GM12878 (cell line): ENCODE measurements around the gene CTPS1. TPM values are rescaled to one million over a fixed set of nuclear protein-coding genes. Genes with fewer than 3 reads are reported as not detected.

ENCODE experiments used
- ATAC-seq: fragments of 200-7000 bp; cut with Tn5 transposase; 3 replicates; pipeline ENCODE4 v1.9.1; 2020; ENCODE audit warnings: mild to moderate bottlenecking, moderate library complexity
- BruUV-seq: library from RNA; stranded (reverse); fragments of 400-500 nt; replicated peaks from 2 replicates; lab custom pipeline; 2021; lab: Mats Ljungman, UMichigan
- CTCF ChIA-PET: fragments of 300-600 bp; sonication (Branson Sonifier 250); formaldehyde crosslinking; extraction: SDS; loops from one replicate; lab custom pipeline; 2021; ENCODE audit warnings: inconsistent platforms; lab: Yijun Ruan, JAX
- POLR2A ChIA-PET: fragments of 350-600 bp; formaldehyde crosslinking; extraction: SDS; loops from one replicate; lab custom pipeline; 2021; ENCODE audit warnings: inconsistent platforms; lab: Charles Lee
- RAD21 ChIA-PET: fragments of 300-600 bp; sonication (Branson Sonifier 250); formaldehyde crosslinking; loops from one replicate; lab custom pipeline; 2023; ENCODE audit warnings: antibody characterized with exemption; ENCODE audit not compliant: unreplicated experiment; lab: Charles Lee
- SMC1A ChIA-PET: fragments of 300-600 bp; sonication (Branson Sonifier 250); formaldehyde crosslinking; loops from one replicate; lab custom pipeline; 2023; ENCODE audit not compliant: unreplicated experiment, uncharacterized antibody; lab: Charles Lee
- DNase-seq: peaks from one replicate; pipeline ENCODE4 v3.0.0-alpha.2; 2011; ENCODE audit warnings: low read depth, low spot score
- FAIRE-seq: peaks from 3 replicates; lab custom pipeline; 2011; peaks lifted over from hg19 to GRCh38; lab: Jason Lieb, UNC
- H2AFZ ChIP-seq: 2 replicates; pipeline ENCODE4 v1.6.0; 2011; ENCODE audit warnings: low read depth, low read length, control low read depth; ENCODE audit not compliant: control insufficient read depth
- H3K27ac ChIP-seq: 2 replicates; pipeline ENCODE4 v1.5.1; 2011; ENCODE audit warnings: control low read depth; ENCODE audit not compliant: control insufficient read depth, insufficient read depth
- H3K27me3 ChIP-seq, 2 experiments: replicated peaks in 1 of 2; 2 replicates each; pipeline versions ENCODE4 v1.6.0 to v1.6.1; 2011; ENCODE audit warnings: low read length in 1 of 2; ENCODE audit not compliant: control insufficient read depth in 2 of 2, insufficient read depth in 2 of 2
- H3K36me3 ChIP-seq, 2 experiments: 2 replicates each; pipeline ENCODE4 v1.5.1; 2011; ENCODE audit warnings: low read length in 1 of 2; ENCODE audit not compliant: control insufficient read depth in 2 of 2, insufficient read depth in 2 of 2
- H3K4me1 ChIP-seq: 2 replicates; pipeline ENCODE4 v1.6.1; 2011; ENCODE audit warnings: mild to moderate bottlenecking, low read length, moderate library complexity, mixed read lengths; ENCODE audit not compliant: control insufficient read depth, insufficient read depth
- H3K4me2 ChIP-seq: 2 replicates; pipeline ENCODE4 v1.6.0; 2011; ENCODE audit warnings: control low read depth; ENCODE audit not compliant: control insufficient read depth, insufficient read depth
- H3K4me3 ChIP-seq: fragments of 200-600 bp; sonication (generic); 2 replicates; pipeline ENCODE4 v1.5.1; 2016
- H3K79me2 ChIP-seq: 2 replicates; pipeline ENCODE4 v1.6.0; 2011; ENCODE audit warnings: low read length; ENCODE audit not compliant: control insufficient read depth, insufficient read depth
- H3K9ac ChIP-seq: 2 replicates; pipeline ENCODE4 v1.8.0; 2011; ENCODE audit warnings: low read length, control low read depth, mixed read lengths; ENCODE audit not compliant: control insufficient read depth, insufficient read depth
- H3K9me3 ChIP-seq: replicated peaks from 3 replicates; pipeline ENCODE4 v1.5.1; 2011; ENCODE audit warnings: mild to moderate bottlenecking, low read length; ENCODE audit not compliant: control insufficient read depth, insufficient read depth
- H4K20me1 ChIP-seq: 2 replicates; pipeline ENCODE4 v1.6.0; 2011; ENCODE audit not compliant: control insufficient read depth, insufficient read depth
- BHLHE40 ChIP-seq, 2 experiments: fragments of 450-650 bp in 1 of 2; IDR thresholded peaks; 2 replicates each; pipeline ENCODE4 v1.6.1; 2011 to 2017; ENCODE audit warnings: low read depth in 2 of 2, borderline replicate concordance in 1 of 2, improper control_type of control experiment in 1 of 2, low read length in 1 of 2, mild to moderate bottlenecking in 1 of 2
- CBFB ChIP-seq: IDR thresholded peaks from 2 replicates; pipeline ENCODE4 v1.6.1; 2016; ENCODE audit warnings: antibody characterized with exemption, low read depth
- CBX3 ChIP-seq: fragments of 200-600 bp; sonication (generic); IDR thresholded peaks from 2 replicates; pipeline ENCODE4 v1.6.1; 2016; ENCODE audit warnings: low read depth, borderline replicate concordance
- FOXM1 ChIP-seq: IDR thresholded peaks from 2 replicates; pipeline ENCODE4 v1.6.1; 2012; ENCODE audit warnings: low read depth, mild to moderate bottlenecking, inconsistent platforms, low read length, moderate library complexity
- HDAC6 ChIP-seq: fragments of 200-600 bp; sonication (generic); IDR thresholded peaks from one replicate; pipeline ENCODE4 v1.8.0; 2017; ENCODE audit warnings: antibody characterized with exemption; ENCODE audit not compliant: unreplicated experiment
- IRF3 ChIP-seq: fragments of 450-650 bp; IDR thresholded peaks from 2 replicates; pipeline ENCODE4 v1.6.1; 2014; ENCODE audit warnings: mild to moderate bottlenecking
- KAT2A ChIP-seq: conservative IDR thresholded peaks from 2 replicates; pipeline ENCODE4 v1.6.1; 2011; ENCODE audit warnings: low read depth, low read length; ENCODE audit not compliant: control insufficient read depth
- LARP7 ChIP-seq: fragments of 450-650 bp; IDR thresholded peaks from 2 replicates; pipeline ENCODE4 v1.6.1; 2017; ENCODE audit warnings: mild to moderate bottlenecking
- MAX ChIP-seq: IDR thresholded peaks from 2 replicates; pipeline ENCODE4 v1.6.1; 2012; ENCODE audit warnings: low read depth, low read length, improper control_type of control experiment
- NR2F1 ChIP-seq: fragments of 450-650 bp; conservative IDR thresholded peaks from 2 replicates; pipeline ENCODE4 v1.6.1; 2017; ENCODE audit warnings: mild to moderate bottlenecking
- PAX5 ChIP-seq: IDR thresholded peaks from 2 replicates; pipeline ENCODE4 v1.6.1; 2011; ENCODE audit warnings: low read depth, low read length, borderline replicate concordance
- RB1 ChIP-seq: fragments of 450-650 bp; formaldehyde crosslinking; IDR thresholded peaks from 2 replicates; pipeline ENCODE4 v1.6.1; 2017; ENCODE audit warnings: mild to moderate bottlenecking, borderline replicate concordance
- SP1 ChIP-seq: IDR thresholded peaks from one replicate; pipeline ENCODE4 v1.6.1; 2011; ENCODE audit warnings: low read depth, low read length
- SRF ChIP-seq, 2 experiments: IDR thresholded peaks; 2 replicates each; pipeline ENCODE4 v1.6.1; 2011; ENCODE audit warnings: low read depth in 2 of 2, low read length in 2 of 2, mild to moderate bottlenecking in 1 of 2, moderate library complexity in 1 of 2
- TBL1XR1 ChIP-seq: IDR thresholded peaks from 2 replicates; pipeline ENCODE4 v1.6.1; 2012; ENCODE audit warnings: low read depth, low read length, improper control_type of control experiment
- USF1 ChIP-seq: IDR thresholded peaks from 2 replicates; pipeline ENCODE4 v1.6.1; 2011; ENCODE audit warnings: borderline replicate concordance, low read depth, mild to moderate bottlenecking, moderate library complexity, mixed read lengths, low read length; ENCODE audit not compliant: insufficient read depth; ENCODE audit errors: extremely low read length
- ZNF274 ChIP-seq: IDR thresholded peaks from one replicate; pipeline ENCODE4 v1.8.0; 2011; ENCODE audit not compliant: insufficient read length, insufficient read depth
- ZNF687 ChIP-seq: fragments of 450-650 bp; IDR thresholded peaks from 2 replicates; pipeline ENCODE4 v1.6.1; 2017; ENCODE audit warnings: mild to moderate bottlenecking, moderate library complexity
- WGBS: methylation state at CpG from one replicate; pipeline ENCODE4 v1.1.6; 2016; ENCODE audit warnings: low lambda C conversion rate; ENCODE audit not compliant: insufficient replicate concordance, insufficient coverage; ENCODE audit errors: missing lambda C conversion rate; 5-methylcytosine and 5-hydroxymethylcytosine counted together
- in situ Hi-C: fragments of 300-500 bp; cut with MboI; formaldehyde crosslinking; loops from 9 replicates; pipeline ENCODE4 v1.14.3; 2018; ENCODE audit warnings: mixed read lengths
- intact Hi-C: fragments of 100-400 bp; cut with micrococcal nuclease; formaldehyde crosslinking; loops from one replicate; pipeline ENCODE4 v1.14.2; 2022; ENCODE audit not compliant: unreplicated experiment
- polyA plus RNA-seq, 11 experiments: library from polyadenylated mRNA; depleted of rRNA in 4 of 11; unstranded in 6 of 11; stranded (reverse) in 5 of 11; fragments of >200 nt; fragmentation: Nextera tagmentation in 4 of 11; fragmentation: Illumina TruSeq in 1 of 11; extraction: Ambion mirVana in 4 of 11; extraction: Trizol in 1 of 11; gene quantifications; 1 replicate in 1 of 11; 2 replicates in 10 of 11; pipeline versions ENCODE4 v1.2.1 to v1.2.3, GENCODE V29; 2011 to 2016; ENCODE audit warnings: inconsistent platforms in 2 of 11, missing spikeins in 2 of 11, low read depth in 1 of 11
- total RNA-seq, 4 experiments: library from RNA; depleted of rRNA in 3 of 4; stranded (reverse); fragments of >200 nt in 3 of 4; fragmentation: Illumina TruSeq in 1 of 4; extraction: Trizol in 1 of 4; gene quantifications; 2 replicates each; pipeline versions ENCODE4 v1.2.1 to v1.2.3, GENCODE V29; 2013 to 2021

The CTPS1 gene
- total and polyA plus RNA-seq, 10 of the 15 experiments (the other 5 are each of a cell fraction or from before 2014, with no cell fraction given) = 27.5 to 106 (median 62.8) TPM

- Histone ChIP-seq H3K4me2 (no peak overlapping the region), H3K79me2 (no peaks in the 10 kb centered on the region), H3K4me3 (no peak overlapping the region), H4K20me1 (no peaks in the 10 kb centered on the region), H3K27me3 (no peaks in the 10 kb centered on the region), H3K4me1 (no peaks in the 10 kb centered on the region), H3K9ac (no peak overlapping the region), H3K27ac (no peak overlapping the region), H3K9me3 (no peaks in the 10 kb centered on the region), H3K36me3 (no peaks in the 10 kb centered on the region), H2AFZ (no peak overlapping the region)
- FAIRE-seq = no peak
- DNase-seq = no peak
- 51% methylated on average over 5 of the region's 5 CpGs for WGBS
- no peak for ATAC-seq
- in situ Hi-C loops (no loop called here), intact Hi-C loops (no loop called here)
- CTCF ChIA-PET = interaction anchor here (0.6 to 9.0 kb wide), 4 partner anchors 14 to 162 kb away, joined by 3 to 78 read pairs (median 3); partner anchors contain the start of gene CITED4
- SMC1A ChIA-PET = no interaction called here
- RAD21 ChIA-PET = interaction anchor here (0.9 to 1.0 kb wide), 2 partner anchors 16 to 161 kb away, joined by 3 read pairs; no protein-coding TSS in a partner anchor
- no TSS peak for BruUV-seq
- TF ChIP-seq CBX3 (no peak), FOXM1 (no peak), SRF (IDR thresholded peaks at IDR 0.05; ENCODE audit: low read depth in 2 of 2, low read length in 2 of 2) (no peak), IRF3 (no peak), USF1 (no peak), LARP7 (no peak), ZNF687 (no peak), CBFB (no peak), HDAC6 (no peak), ZNF274 (no peak), BHLHE40 (IDR thresholded peaks at IDR 0.05; ENCODE audit: borderline replicate concordance in 1 of 2, low read depth in 2 of 2, low read length in 1 of 2) (no peak), KAT2A (no peak), SP1 (no peak), MAX (no peak), PAX5 (no peak), TBL1XR1 (no peak), RB1 (no peak), NR2F1 (no peak)
- POLR2A ChIA-PET = no interaction called here
Measured at GRCh38 chr1:40936931-40937339, 42.6 kb upstream of the CTPS1 start.
